C1 segment of cervical spinal cord (tissue), 14 donors: Measurements from ENCODE around the gene IREB2.
A peak's percentile ranks its signal among the peaks of the same experiment; 100 is the strongest.
"Not testable (repeated sequence)": the region's sequence is repeated elsewhere in the genome, so short reads cannot be mapped to it uniquely, and the experiment has no call there.

ENCODE experiments used
- DNase-seq, 14 donors: peaks; one replicate each; lab custom pipeline; 2025; lab: John Stamatoyannopoulos, UW

Gene IREB2

GRCh38 chr15:78437762-78438618, at the start of gene IREB2:
Gene IREB2, plus strand, starts transcription at chr15:78438216. Its CDS starts 122 bp downstream, at chr15:78438338.
- DNase-seq = peak; percentile 92 to 99 (median 95)

DNA sequence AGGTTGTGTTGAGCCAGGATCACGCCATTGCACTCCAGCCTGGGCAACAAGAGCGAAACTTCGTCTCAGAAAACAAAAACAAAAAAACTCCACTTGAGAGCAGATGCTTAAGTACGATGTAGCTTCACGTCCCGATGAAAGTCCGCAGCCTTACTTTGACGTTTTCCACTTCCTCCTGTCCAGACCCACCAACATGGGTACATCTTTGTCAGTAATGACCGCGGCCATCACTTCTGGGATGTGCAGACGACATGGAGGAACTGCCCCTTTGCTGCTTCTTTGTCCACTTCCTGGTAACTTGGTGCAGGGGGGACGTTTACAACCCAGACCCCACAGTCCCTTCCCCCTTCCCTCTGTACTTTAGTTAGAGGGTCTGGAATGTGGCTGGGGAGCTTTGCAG, 49.2 kb upstream of the IREB2 start:
- no peak for DNase-seq

GRCh38 chr15:78389322-78389721, 48.7 kb upstream of the IREB2 start:
- DNase-seq = no peak

DNA sequence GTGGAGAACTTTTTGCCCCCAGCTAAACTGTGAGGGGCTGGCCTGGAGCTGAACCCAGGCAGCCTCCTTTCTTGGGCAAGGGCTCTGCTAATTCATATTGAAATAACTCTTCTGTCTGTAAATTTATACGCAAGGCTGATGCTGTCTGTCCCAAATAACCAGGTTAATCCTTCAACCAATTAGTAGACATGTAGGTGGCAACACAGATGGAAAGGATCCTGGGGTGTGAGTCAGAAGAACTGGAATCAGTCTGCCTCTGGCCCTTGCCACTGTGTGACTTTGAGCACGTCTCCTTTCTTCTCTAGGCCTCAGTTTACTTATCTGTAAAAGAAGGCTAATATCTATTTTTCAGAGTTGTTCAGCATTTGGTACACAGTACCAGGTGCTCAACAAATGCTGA, 48.3 kb upstream of the IREB2 start:
- no peak for DNase-seq

GRCh38 chr15:78390242-78390641, 47.8 kb upstream of the IREB2 start:
- no peak for DNase-seq

DNA sequence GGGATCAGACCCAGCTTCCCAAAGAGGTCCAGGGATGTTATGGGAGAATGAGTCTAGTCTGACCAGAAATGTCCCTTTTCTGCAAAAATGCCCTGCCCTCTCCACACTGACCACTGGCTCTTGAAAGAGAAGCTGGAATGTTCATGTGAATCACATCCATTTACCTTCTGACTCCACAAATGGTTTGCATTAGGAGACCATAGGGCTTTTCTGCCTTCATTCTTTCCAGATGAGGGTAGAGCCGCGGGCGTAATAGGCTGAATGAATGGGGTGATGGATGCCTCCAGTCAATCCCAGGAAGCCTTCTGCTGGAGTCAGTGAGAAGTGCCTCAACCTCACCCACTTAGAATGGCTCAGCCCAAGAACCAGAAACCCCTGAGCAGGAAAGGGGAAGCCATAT, 47.2 kb upstream of the IREB2 start:
- no peak for DNase-seq

DNA sequence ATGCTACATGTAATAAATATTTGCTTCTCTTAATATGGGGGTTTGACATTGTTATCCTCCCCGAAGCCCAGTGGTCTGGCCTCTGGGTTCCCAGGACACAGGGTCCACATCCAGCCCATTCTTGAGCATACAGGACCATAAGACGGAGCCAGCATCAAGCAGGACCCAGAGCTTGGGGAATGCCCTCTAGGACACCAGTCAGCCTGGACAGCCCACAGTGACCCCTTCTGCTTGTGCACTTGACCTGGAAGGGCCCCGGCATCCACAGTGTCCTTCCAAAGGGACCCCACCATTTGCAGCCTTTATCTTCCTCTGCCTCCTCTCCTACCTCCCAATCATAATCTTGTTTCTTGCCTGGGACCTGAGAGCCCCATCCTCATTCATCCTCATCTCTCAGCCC, 46.2 kb upstream of the IREB2 start:
- DNase-seq = no peak

DNA sequence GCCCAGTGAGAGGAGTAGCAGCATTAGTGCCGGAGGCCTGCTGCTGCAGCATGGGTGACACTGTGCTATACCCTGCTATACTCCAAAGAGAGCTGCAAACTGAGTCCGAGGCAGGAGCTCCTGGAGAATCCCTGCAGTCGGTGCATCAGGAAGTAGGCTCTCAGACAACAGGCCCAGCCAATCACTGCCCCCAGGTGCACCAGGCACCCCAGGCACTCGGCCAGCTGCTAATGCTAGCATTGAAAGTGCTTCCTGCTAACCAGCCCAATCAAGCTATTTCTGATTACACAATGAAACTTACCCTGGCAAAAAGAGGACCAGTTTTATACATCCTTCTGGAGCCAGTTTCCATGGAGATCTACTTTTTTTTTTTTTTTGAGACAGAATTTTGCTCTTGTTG, 45.6 kb upstream of the IREB2 start:
- DNase-seq = no peak

DNA sequence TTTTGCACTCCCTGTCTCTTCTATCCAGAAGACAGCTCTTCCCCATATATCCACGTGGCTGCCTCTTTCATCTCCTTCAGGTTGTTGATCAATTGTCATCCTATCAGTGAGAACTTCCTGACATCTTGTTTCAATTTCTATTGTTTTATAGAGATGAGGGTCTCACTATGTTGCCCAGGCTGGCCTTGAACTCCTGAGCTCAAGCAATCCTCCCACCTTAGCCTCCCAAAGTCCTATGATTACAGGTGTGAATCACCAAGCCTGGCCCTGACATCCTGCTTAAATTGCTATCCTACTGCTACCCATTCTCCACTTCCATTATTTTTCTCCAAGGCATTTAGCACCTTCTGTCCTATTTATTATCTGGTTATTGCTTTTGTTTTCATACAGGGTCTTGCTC, 44.9 kb upstream of the IREB2 start:
- DNase-seq = no peak

GRCh38 chr15:78394026-78394425, 44.0 kb upstream of the IREB2 start:
- no peak for DNase-seq

GRCh38 chr15:78394981-78395616, 42.9 kb upstream of the IREB2 start:
- no peak for DNase-seq

GRCh38 chr15:78396186-78396814, 41.7 kb upstream of the IREB2 start:
- DNase-seq = no peak

GRCh38 chr15:78396976-78397375, 41.0 kb upstream of the IREB2 start:
- peak in 5 of 14 donors; percentile 6 to 38 (median 18) for DNase-seq

DNA sequence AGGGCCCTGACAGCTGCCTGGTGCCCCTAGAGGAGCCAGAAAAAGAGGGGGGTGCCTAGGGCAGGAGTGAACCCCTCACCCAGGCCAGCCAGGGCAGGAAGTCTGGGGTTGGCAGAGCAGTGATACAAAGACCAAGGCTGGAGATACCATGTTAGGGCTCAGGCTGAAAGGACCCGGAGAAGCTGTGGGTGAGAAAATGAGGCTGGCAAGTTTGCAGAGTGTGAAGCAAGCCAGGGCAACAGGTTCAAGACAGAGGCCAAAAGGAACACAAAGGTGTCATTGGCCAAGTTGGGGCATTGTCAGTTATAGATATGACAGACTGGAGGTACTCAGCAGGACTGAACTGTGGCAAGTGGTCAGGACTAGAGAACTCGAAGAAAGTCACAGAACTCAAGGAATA, 40.6 kb upstream of the IREB2 start:
- DNase-seq = no peak

- DNase-seq = peak in 1 of 14 donors; percentile 22
These were observed 39.8 kb upstream of the IREB2 start for GRCh38 chr15:78398076-78398825.

DNA sequence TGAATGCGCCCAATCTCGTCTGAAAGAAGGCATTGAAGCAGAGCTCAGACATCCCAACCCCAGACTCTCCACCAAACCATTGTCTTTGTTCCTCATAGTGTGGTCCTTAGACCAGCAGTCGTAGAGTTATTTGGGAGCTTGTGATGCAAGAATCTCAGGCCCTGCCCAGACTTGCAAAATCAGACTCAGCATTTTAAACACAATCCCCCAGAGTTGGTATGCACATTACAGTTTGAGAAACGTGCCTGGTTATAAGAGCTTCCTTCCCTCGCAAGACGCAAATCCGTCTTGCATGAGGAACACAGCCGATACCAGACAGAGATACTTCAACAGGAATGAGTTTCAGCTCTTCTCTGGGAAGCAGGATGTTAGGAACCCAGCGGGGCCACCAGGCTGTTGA, 38.9 kb upstream of the IREB2 start:
- DNase-seq = no peak

DNA sequence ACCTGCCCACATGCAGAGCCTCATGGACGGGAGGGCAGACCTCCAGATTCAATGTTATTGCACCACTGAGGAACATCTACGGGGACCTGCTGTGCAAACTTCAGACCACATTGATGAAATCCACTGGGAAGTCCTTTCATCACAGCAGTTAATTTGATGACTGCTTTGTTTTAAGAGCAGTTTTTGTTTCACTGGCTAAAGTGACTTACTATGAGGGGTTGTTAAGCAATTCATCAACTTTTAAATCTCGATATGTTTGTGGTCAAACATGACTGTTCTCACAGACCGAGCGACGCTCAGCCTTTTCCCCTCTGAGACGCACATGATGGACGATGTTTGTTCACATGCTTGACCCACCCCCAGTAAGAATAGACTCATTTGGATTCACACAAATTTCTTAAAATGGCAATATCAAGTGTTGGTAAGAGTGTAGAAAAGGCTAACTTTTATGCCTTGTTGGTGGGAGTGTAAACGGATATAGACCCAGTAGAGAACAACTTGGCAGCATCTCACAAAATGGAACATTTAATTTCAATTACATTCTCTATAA, 35.9 kb upstream of the IREB2 start:
- no peak for DNase-seq

DNA sequence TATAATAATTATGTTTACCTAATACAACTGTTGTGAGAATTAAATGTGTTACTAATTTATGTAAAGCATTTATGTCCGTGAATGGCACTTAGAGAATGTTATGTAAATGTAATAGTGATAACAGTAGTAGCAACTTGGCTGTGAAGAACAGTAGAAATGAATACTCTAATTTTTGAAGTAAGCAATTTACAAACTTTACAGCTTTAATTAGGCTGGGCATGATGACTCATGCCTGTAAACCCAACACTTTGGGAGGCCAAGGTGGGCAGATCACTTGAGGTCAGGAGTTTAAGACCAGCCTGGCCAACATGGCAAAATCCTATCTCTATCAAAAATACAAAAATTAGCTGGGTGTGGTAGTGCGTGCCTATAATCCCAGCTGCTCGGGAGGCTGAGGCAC, 33.9 kb upstream of the IREB2 start:
- DNase-seq = no peak

- not testable (repeated sequence) for DNase-seq
These were observed 33.2 kb upstream of the IREB2 start for GRCh38 chr15:78404796-78405195.

- DNase-seq = no peak
These were observed 32.6 kb upstream of the IREB2 start for GRCh38 chr15:78405336-78405924.

DNA sequence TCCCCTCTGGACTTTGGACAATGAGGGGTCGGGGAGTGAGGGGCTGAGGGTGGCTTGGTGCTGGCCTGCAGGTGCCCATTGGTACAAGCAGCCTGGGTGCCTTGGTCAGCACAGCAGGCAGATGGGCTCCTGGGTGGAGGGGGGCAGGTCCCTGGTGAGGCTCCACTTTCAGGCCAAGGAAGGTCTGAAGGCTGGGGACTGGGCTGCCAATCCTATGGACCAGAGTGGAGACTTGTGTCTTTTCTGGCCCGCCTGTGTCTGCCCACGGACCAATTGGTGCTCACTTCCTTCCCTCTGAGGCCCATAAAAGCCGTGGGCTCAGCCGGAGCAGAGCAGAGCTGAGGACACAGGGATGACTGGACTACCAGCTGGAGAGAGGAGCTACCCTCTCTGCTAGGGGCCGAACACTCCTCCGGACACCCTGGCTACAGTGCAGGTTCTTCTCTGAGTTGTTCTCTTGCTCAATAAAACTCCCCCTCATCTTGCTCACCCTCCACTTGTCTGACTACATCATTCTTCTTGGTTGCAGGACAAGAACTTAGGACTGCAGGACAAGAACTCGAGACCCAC, 31.9 kb upstream of the IREB2 start:
- no peak for DNase-seq
